ENCODE data around the gene RACK1.
"Not testable (repeated sequence)": the region's sequence is repeated elsewhere in the genome, so short reads cannot be mapped to it uniquely, and the experiment has no call there.

The RACK1 gene

GRCh38 chr5:181233088-181233800, 10.5 kb downstream of the RACK1 start:
- no peak for DNase-seq

GRCh38 chr5:181232593-181232992, 11.1 kb downstream of the RACK1 start:
- DNase-seq: no peak

- no peak for DNase-seq
These were observed 12.3 kb downstream of the RACK1 start for GRCh38 chr5:181231432-181231831.

GRCh38 chr5:181230551-181230950, 13.2 kb downstream of the RACK1 start:
- DNase-seq: no peak

DNA sequence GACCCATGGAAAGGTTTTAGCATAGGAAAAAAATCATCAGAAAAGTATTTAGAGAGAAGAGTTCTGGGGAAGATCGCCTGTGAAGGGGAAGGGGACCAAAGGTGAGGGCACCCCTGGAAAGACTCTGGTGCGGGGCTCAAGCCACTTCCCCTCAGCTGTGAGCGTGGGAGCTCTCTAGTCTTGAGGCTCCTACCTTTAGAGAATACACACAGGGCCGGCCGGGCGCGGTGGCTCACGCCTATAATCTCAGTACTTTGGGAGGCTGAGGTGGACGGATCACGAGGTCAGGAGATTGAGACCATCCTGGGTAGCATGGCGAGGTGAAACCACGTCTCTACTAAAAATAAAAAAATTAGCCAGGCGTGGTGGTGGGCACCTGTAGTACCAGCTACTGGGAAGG, 13.7 kb downstream of the RACK1 start:
- DNase-seq: no peak

GRCh38 chr5:181224390-181225229, 19.1 kb downstream of the RACK1 start:
- DNase-seq: peak; percentile 48

DNA sequence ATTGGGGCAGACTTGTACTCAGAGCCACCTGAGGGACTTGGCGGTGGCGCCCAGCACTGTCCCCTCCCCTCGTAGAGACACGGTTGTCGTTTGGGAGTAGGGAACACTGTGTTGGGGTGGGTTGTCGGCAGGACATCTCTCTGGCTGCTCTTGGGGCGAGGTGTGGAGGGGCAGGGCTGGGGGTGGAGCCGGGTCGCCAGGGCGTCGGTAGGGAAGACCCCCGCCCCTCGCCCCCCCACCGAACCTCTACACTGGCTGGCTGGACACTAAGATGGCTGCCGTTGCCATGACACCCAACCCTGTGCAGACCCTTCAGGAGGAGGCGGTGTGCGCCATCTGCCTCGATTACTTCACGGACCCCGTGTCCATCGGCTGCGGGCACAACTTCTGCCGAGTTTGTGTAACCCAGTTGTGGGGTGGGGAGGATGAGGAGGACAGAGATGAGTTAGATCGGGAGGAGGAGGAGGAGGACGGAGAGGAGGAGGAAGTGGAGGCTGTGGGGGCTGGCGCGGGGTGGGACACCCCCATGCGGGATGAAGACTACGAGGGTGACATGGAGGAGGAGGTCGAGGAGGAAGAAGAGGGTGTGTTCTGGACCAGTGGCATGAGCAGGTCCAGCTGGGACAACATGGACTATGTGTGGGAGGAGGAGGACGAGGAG, 19.8 kb downstream of the RACK1 start:
- DNase-seq: peak; percentile 60

DNA sequence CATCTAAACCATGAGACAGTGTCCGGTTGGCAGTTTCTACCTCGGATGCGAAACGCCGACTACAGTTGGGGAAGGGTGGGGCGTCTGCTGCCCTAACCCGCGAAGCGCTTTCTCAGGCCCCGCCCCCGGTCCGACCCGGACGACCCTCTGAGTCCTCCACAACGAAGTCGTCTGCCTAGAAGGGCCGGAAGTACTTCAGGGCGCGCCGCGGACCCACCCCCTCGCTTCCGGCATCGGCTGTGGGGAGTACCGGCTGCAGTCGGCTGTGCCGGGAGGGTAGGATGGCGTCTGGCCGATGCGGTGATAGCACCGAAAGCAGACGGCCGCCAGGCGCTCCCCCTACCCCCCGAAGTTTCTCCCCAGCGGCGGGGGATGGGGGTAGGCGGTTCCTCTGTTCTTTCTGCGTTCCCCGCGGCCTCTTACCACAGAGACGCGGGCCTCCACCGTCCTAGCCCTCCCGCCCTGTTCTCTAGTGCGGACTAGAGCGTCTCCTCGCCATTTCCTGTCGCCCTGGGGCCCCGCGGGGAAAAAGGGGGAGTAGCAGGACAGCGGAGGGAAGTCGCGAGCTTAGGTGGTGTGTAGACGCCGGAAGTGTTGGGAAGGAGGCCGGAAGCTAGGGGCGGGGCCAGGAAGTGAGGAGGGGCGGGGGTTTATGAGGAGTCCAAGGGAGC, 20.5 kb downstream of the RACK1 start, which contains the start of gene TRIM41:
Gene TRIM41 (plus strand): TSS at position 224 of the 671 bp plus-strand sequence. CDS start 719 bp downstream, outside the sequence.
- peak; percentile 100 for DNase-seq

DNA sequence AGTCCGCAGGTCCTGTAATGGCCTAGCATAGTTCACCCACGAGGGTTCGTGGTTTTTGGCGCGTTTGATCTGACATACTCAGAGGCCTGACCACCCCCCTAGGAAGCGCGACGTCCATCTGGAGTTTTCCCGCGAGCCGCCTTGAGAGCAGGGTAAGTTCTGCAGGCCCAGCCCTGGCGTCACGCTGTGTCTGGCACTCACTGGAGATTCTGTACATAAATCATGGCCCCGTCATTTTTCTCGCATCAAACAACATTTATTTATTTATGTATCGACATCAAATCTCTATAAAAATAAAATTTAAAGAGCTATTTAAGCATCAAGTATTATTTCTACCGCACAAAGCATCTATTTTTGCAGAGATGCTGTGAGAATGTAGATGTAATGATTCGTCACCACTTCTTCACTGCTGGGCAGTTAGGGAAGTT, 21.1 kb downstream of the RACK1 start:
- DNase-seq: no peak

GRCh38 chr5:181221792-181222629, 21.7 kb downstream of the RACK1 start:
- peak; percentile 98 for DNase-seq

DNA sequence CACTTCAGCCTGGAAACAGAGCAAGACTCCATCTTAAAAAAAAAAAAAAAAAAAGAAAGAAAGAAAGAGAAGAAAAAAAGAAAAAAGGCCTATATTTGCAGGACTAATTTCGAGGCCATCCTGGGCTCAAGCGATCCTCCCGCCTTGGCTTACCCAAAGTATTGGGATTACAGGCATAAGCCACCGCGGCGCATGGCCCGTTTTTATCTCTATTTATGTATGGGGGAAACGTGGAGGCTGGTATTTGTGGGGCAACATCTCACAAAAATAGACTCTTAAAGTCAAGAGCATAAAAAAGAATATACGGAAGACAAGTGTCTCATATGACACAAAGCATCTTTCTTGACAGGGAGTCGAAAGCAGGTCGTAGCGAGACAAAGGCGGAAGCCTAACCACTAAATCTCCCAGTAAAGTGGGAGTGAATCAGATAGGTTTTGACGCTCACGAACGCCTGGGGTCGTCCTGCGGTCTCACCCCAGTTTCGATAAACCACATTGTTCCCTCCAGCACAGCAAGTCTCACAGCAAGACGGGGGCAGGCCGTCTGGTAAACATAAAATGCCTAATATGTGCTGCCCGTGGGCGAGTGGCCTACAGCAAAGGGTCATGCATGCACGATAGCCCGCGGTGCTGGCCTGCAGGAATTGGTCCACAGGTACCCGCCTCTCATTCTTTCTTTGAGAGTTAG, 22.5 kb downstream of the RACK1 start:
- no peak for DNase-seq

- no peak for DNase-seq
These were observed 23.6 kb downstream of the RACK1 start for GRCh38 chr5:181220178-181220515.

DNA sequence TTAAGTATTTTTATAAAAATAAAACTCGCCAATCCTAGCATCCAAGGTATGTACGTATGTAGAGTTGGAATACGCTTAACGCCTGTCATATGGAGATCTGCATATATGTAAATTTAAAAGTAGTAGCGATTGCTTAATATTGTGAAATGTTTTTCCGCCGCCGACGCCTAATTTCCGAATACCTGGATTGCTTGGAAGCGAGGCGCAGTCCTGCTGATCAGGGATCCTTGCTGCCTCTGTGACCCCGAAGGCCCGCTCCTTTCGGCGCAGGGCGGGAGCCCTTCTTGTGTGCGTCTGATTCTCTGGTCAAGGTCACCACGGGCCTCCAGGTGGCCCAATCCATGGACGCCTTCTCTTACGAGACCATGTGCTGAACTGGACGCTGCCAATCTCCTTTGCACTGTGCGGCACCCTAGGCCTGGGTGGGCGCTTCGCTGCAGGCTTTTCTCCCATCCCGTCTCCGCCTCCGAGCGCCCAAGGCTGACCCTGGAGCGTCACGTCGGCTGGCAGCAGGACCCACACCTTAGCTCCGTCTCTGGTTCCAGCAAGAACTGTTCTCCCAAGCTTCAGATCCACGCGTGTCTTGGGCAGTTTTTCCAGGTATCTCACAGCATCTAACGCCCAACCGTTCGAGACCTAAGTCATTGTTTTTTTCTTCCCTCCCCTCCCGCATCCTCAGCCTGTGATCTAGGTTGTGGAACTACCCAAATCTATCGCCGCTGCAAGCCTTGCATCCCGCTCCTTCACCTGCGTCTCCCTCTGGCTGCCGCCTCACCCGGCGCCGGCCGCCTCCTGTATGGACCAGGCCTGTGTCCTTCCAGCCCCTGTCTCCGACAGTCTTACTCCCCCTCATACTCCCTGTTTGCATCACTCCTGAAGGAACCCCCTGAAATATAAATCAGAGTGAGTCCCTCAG, 24.2 kb downstream of the RACK1 start:
- no peak for DNase-seq

DNA sequence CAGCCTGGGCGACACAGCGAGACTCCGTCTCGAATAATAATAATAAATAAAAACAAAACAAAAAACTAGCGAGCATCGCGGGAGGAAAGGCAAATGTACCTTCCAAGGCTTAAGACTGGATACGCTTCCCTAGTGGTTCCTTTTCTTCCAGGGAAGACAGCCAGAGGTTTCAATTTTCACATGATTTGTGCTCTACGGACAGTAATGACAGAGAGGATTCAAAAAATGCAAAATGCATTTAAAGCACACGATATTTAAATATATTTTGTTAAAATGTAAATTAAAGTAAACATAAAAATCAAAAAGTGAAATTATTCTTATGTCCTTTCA, 24.9 kb downstream of the RACK1 start:
- no peak for DNase-seq

DNA sequence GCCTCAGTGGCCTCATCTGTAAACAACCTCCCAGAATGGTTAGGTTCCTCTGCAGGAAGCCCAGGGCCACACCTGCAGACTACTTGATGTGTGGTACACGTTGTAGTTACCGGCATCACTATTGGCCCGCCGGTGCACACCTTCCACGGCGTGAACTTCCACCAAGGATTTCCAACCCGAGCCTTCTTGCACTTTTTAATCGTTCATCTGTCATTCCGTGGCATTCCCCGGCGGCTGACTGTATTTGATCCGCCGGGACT, 26.0 kb downstream of the RACK1 start:
- no peak for DNase-seq

GRCh38 chr5:181217111-181217802, 26.4 kb downstream of the RACK1 start:
- peak; percentile 80 for DNase-seq

- peak; percentile 64 for DNase-seq
These were observed 27.4 kb downstream of the RACK1 start for GRCh38 chr5:181215997-181216989.

GRCh38 chr5:181214249-181214648, 29.5 kb downstream of the RACK1 start:
- not testable (repeated sequence) for DNase-seq

GRCh38 chr5:181212934-181213333, 30.8 kb downstream of the RACK1 start:
- DNase-seq: no peak

Data from activated CD4-positive, alpha-beta T cell treated with anti-CD3 and anti-CD28 coated beads, Interleukin-10, Interleukin-2, amounts not matched to agents 100 ng/mL and 50 ng/mL, durations not matched to agents 16 hours and 8 hours (primary cell).